PC-9 (cell line): ENCODE results near the gene PPM1H.

ENCODE experiments used
- CTCF ChIP-seq: fragments of 200-600 bp; sonication (generic); conservative IDR thresholded peaks from 2 replicates; pipeline ENCODE4 v1.6.1; 2017; ENCODE audit warnings: mixed run types, antibody characterized with exemption, mild to moderate bottlenecking, moderate library complexity
- EZH2 ChIP-seq: fragments of 200-600 bp; sonication (generic); IDR thresholded peaks from 2 replicates; pipeline ENCODE4 v1.8.0; 2017; ENCODE audit warnings: antibody characterized with exemption, low read depth

GRCh38 chr12:62726471-62726980 lies 208.4 kb downstream of the PPM1H start:
- TF ChIP-seq CTCF (no peak), EZH2 (no peak)
